Prostate gland (tissue), 2 donors: ENCODE measurements around the gene SMAD9.

ENCODE experiments used
- CTCF ChIP-seq, 4 experiments: fragments of 200-600 bp in 2 of 4; fragments of 450-650 bp in 2 of 4; sonication (generic) in 2 of 4; IDR thresholded peaks; 1 replicate in 3 of 4; 2 replicates in 1 of 4; pipeline ENCODE4 v1.5.1; 2016 to 2019; ENCODE audit warnings: antibody characterized with exemption in 4 of 4, mild to moderate bottlenecking in 2 of 4, moderate library complexity in 2 of 4
- POLR2A ChIP-seq: fragments of 450-650 bp; IDR thresholded peaks from one replicate; pipeline ENCODE4 v1.6.1; 2016; ENCODE audit warnings: antibody characterized with exemption, mild to moderate bottlenecking
- POLR2AphosphoS5 ChIP-seq: sonication (generic); formaldehyde crosslinking; IDR thresholded peaks from one replicate; pipeline ENCODE4 v1.6.1; 2017; ENCODE audit warnings: antibody characterized with exemption

GRCh38 chr13:36919171-36919832 lies 736 bp downstream of the SMAD9 start:
- TF ChIP-seq CTCF (IDR thresholded peaks at IDR 0.05) (no peak), POLR2AphosphoS5 (peak; percentile 6), POLR2A (no peak)
